Hepatocyte (in vitro differentiated cells): ENCODE measurements around the gene WDR1.

Experiments used
- CTCF ChIP-seq: fragments of 200-600 bp; sonication (generic); IDR thresholded peaks from 2 replicates; pipeline ENCODE4 v1.5.1; 2016; ENCODE audit warnings: antibody characterized with exemption, mild to moderate bottlenecking; ENCODE audit not compliant: poor library complexity
- EZH2 ChIP-seq: fragments of 200-600 bp; sonication (generic); IDR thresholded peaks from 2 replicates; pipeline ENCODE4 v1.6.1; 2016; ENCODE audit warnings: antibody characterized with exemption, mild to moderate bottlenecking, borderline replicate concordance
- EZH2phosphoT487 ChIP-seq: fragments of 200-600 bp; sonication (generic); IDR thresholded peaks from one replicate; pipeline ENCODE4 v1.6.1; 2018; ENCODE audit warnings: antibody characterized with exemption, mild to moderate bottlenecking, low read depth, moderate library complexity; ENCODE audit not compliant: unreplicated experiment, severe bottlenecking

GRCh38 chr4:10140866-10141759, 24.5 kb upstream of the WDR1 start:
- TF ChIP-seq CTCF (no peak), EZH2 (no peak), EZH2phosphoT487 (no peak)
